Measurements from ENCODE around the gene CDH10.

DNA sequence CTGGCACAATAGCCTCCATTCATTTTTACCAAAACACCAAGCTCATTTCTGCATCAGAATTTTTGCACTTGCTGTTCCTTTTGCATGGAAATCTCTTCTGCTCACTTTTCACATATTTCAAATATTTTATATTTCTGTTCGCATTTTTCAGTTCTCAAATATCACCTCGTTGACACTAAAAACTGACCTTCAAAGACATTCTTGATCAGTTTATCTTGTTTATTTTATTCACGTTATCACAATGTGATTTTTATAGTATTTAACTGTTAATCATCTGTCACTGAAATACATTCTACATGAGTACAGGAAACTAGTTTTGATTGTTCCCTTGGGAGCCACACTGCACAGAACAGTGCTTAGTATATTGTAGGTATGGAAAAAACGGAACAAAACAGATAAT, 29.6 kb downstream of the CDH10 start:
- TF ChIP-seq, protein P1, sequence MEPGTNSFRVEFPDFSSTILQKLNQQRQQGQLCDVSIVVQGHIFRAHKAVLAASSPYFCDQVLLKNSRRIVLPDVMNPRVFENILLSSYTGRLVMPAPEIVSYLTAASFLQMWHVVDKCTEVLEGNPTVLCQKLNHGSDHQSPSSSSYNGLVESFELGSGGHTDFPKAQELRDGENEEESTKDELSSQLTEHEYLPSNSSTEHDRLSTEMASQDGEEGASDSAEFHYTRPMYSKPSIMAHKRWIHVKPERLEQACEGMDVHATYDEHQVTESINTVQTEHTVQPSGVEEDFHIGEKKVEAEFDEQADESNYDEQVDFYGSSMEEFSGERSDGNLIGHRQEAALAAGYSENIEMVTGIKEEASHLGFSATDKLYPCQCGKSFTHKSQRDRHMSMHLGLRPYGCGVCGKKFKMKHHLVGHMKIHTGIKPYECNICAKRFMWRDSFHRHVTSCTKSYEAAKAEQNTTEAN (CRISPR knock-in tag; IDR thresholded peaks at IDR 0.05), result no peak
- TF ChIP-seq ZBTB21 (CRISPR knock-in tag; IDR thresholded peaks at IDR 0.05; ENCODE audit: borderline replicate concordance) (no peak), ZNF416 (CRISPR knock-in tag; IDR thresholded peaks at IDR 0.05) (no peak), CTCF (IDR thresholded peaks at IDR 0.05) (no peak), ZNF423 (CRISPR knock-in tag; IDR thresholded peaks at IDR 0.05) (no peak), SP1 (CRISPR knock-in tag; conservative IDR thresholded peaks at IDR 0.05) (no peak), NFE2L1 (CRISPR knock-in tag; IDR thresholded peaks at IDR 0.05) (no peak), USF1 (CRISPR knock-in tag; IDR thresholded peaks at IDR 0.05) (no peak), NFYB (CRISPR knock-in tag; conservative IDR thresholded peaks at IDR 0.05; ENCODE audit: low read depth) (no peak), TP53 (CRISPR knock-in tag; IDR thresholded peaks at IDR 0.05) (no peak)
- TF ChIP-seq, protein P2, sequence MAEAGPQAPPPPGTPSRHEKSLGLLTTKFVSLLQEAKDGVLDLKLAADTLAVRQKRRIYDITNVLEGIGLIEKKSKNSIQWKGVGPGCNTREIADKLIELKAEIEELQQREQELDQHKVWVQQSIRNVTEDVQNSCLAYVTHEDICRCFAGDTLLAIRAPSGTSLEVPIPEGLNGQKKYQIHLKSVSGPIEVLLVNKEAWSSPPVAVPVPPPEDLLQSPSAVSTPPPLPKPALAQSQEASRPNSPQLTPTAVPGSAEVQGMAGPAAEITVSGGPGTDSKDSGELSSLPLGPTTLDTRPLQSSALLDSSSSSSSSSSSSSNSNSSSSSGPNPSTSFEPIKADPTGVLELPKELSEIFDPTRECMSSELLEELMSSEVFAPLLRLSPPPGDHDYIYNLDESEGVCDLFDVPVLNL (CRISPR knock-in tag; IDR thresholded peaks at IDR 0.05; ENCODE audit: borderline replicate concordance, low read depth), result no peak
- TF ChIP-seq, protein P3, sequence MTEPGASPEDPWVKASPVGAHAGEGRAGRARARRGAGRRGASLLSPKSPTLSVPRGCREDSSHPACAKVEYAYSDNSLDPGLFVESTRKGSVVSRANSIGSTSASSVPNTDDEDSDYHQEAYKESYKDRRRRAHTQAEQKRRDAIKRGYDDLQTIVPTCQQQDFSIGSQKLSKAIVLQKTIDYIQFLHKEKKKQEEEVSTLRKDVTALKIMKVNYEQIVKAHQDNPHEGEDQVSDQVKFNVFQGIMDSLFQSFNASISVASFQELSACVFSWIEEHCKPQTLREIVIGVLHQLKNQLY (CRISPR knock-in tag; IDR thresholded peaks at IDR 0.05), result no peak
- TF ChIP-seq, protein P4, sequence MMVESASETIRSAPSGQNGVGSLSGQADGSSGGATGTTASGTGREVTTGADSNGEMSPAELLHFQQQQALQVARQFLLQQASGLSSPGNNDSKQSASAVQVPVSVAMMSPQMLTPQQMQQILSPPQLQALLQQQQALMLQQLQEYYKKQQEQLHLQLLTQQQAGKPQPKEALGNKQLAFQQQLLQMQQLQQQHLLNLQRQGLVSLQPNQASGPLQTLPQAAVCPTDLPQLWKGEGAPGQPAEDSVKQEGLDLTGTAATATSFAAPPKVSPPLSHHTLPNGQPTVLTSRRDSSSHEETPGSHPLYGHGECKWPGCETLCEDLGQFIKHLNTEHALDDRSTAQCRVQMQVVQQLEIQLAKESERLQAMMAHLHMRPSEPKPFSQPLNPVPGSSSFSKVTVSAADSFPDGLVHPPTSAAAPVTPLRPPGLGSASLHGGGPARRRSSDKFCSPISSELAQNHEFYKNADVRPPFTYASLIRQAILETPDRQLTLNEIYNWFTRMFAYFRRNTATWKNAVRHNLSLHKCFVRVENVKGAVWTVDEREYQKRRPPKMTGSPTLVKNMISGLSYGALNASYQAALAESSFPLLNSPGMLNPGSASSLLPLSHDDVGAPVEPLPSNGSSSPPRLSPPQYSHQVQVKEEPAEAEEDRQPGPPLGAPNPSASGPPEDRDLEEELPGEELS (CRISPR knock-in tag; IDR thresholded peaks at IDR 0.05), result no peak
